Measurements from ENCODE around the gene PRDX4.

Gene PRDX4

DNA sequence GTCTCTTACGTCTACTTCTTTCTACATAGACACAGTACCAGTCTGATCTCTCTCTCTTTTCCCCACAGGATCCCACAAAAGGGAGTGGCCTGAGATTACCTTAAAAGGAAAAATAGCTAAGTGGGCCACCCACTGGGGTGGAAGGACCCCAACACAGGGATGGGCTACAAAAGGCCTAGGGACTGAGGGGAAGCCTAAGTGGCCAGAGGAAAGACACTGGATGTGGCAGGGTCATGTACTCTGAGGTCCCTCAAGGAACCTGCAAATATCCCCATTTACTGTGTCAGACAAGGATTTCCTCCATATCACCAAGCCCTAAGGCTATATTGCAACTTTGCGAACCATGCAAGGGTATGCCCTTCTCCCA, 6.5 kb upstream of the PRDX4 start:
- TF ChIP-seq, protein P1, sequence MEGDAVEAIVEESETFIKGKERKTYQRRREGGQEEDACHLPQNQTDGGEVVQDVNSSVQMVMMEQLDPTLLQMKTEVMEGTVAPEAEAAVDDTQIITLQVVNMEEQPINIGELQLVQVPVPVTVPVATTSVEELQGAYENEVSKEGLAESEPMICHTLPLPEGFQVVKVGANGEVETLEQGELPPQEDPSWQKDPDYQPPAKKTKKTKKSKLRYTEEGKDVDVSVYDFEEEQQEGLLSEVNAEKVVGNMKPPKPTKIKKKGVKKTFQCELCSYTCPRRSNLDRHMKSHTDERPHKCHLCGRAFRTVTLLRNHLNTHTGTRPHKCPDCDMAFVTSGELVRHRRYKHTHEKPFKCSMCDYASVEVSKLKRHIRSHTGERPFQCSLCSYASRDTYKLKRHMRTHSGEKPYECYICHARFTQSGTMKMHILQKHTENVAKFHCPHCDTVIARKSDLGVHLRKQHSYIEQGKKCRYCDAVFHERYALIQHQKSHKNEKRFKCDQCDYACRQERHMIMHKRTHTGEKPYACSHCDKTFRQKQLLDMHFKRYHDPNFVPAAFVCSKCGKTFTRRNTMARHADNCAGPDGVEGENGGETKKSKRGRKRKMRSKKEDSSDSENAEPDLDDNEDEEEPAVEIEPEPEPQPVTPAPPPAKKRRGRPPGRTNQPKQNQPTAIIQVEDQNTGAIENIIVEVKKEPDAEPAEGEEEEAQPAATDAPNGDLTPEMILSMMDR (IDR thresholded peaks at IDR 0.05; ENCODE audit: low read depth, low read length), result no peak
- H3K4me3 ChIP-seq (ENCODE audit: low read depth, low read length), result no peak overlapping the region

- TF ChIP-seq, protein P1 (IDR thresholded peaks at IDR 0.05; ENCODE audit: low read depth, low read length), result no peak
- no peak overlapping the region for H3K4me3 ChIP-seq (ENCODE audit: low read depth, low read length)
Observed at GRCh38 chrX:23661671-23662070, 5.6 kb upstream of the PRDX4 start.

DNA sequence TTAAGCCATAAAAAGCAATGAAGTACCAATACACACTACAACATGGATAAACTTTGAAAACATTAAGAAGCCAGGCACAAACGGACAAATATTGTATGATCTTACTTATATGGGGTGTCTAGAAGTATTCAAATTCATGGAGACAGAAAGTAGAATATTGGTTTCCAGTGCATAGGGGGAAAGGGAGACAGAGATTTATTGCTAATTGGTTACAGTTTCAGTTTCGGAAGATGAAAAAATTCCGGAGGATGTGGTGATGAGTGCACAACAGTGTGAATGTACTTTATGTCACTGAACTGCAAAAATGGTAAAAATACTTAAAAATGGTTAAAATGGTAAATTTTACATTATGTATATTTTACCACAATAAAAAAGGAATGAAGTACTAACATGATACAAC, 5.1 kb upstream of the PRDX4 start:
- TF ChIP-seq, protein P1 (IDR thresholded peaks at IDR 0.05; ENCODE audit: low read depth, low read length), result no peak
- no peak overlapping the region for H3K4me3 ChIP-seq (ENCODE audit: low read depth, low read length)

DNA sequence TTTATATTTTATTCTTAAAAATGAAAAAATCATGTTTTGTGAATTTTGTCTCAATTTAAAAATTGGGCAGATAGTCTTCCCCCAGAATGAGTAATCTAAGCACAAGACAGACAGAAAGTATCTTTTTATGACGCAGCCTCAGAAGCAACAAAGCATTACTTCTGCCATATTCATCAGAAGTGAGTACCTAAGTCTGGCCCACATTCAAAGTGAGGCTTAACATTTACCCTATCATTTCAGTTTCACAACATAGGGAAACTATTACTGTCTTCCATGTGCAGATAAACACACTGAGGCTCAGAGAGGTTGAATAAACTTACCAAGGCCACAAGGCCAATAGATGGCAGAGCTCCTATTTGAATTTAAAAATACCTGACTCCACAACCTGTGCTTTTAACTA, 4.4 kb upstream of the PRDX4 start:
- TF ChIP-seq, protein P1 (IDR thresholded peaks at IDR 0.05; ENCODE audit: low read depth, low read length), result no peak
- no peak overlapping the region for H3K4me3 ChIP-seq (ENCODE audit: low read depth, low read length)

DNA sequence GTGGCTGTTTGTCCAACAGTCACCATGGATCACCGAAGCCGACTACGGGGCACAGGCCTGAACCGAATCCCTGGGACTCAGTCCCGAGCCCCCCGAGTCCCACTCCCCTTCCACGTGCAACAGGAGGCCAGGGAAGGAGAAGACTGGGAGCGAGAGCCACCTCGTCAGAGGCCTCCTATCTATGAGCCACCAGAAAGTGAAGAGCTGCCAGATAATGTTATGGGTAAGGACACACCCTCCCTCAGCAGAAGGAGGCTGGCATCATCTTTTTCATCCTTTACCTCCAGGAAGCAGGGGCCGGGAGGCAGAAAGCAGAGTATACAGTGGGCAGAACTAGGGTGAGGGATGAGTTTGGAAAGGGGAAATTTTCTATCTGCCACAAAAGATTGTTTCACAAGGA, 2.8 kb upstream of the PRDX4 start:
- H3K4me3 ChIP-seq (ENCODE audit: low read depth, low read length), result no peak overlapping the region
- TF ChIP-seq, protein P1 (IDR thresholded peaks at IDR 0.05; ENCODE audit: low read depth, low read length), result no peak

DNA sequence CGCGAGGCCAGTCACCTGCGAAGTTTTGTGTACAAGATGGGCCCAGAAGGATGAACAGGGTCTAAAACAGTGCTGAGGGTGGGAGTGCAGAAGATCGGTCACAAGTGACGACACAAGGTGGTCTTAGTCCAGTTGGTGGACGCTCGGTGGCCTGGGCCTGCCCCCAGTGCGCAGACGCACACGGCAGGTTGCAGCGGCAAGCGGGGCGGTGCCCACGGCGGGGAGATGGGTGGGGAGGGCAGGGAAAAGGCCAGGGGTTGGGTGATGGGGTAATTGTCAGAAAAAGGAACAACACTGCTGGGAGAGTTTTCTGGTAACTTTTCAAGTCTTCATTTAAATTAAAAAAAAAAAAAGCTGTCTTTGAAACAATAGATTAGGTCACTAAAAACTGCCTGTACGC, 1.0 kb upstream of the PRDX4 start:
- no peak overlapping the region for H3K4me3 ChIP-seq (ENCODE audit: low read depth, low read length)
- TF ChIP-seq, protein P1 (IDR thresholded peaks at IDR 0.05; ENCODE audit: low read depth, low read length), result no peak

- peak overlapping the region; percentile 66 for H3K4me3 ChIP-seq (ENCODE audit: low read depth, low read length)
- TF ChIP-seq, protein P1 (IDR thresholded peaks at IDR 0.05; ENCODE audit: low read depth, low read length), result no peak
Observed at GRCh38 chrX:23668335-23668734, 1.0 kb downstream of the PRDX4 start.
